Astrocyte (in vitro differentiated cells and primary cell): ENCODE data around the gene PHC3. TPM values are rescaled to one million over a fixed set of nuclear protein-coding genes. Genes with fewer than 3 reads are reported as not detected.

Experiments used
- DNase-seq: peaks from one replicate; pipeline ENCODE4 v3.0.0-alpha.2; 2010; ENCODE audit warnings: low read depth
- FAIRE-seq: peaks from 2 replicates; lab custom pipeline; 2011; peaks lifted over from hg19 to GRCh38; lab: Jason Lieb, UNC
- H2AFZ ChIP-seq: 2 replicates; pipeline ENCODE4 v1.6.0; 2012; ENCODE audit warnings: low read depth, low read length, inconsistent platforms
- H3K27ac ChIP-seq: 2 replicates; pipeline ENCODE4 v1.5.1; 2011; ENCODE audit warnings: low read depth, low read length, inconsistent platforms
- H3K27me3 ChIP-seq: 2 replicates; pipeline ENCODE4 v1.6.0; 2011; ENCODE audit warnings: low read length, inconsistent platforms; ENCODE audit not compliant: insufficient read depth
- H3K36me3 ChIP-seq: 2 replicates; pipeline ENCODE4 v1.5.1; 2011; ENCODE audit warnings: low read length, inconsistent platforms; ENCODE audit not compliant: insufficient read depth
- H3K4me1 ChIP-seq: 2 replicates; pipeline ENCODE4 v1.5.1; 2011; ENCODE audit warnings: low read length, inconsistent platforms; ENCODE audit not compliant: insufficient read depth
- H3K4me2 ChIP-seq: 2 replicates; pipeline ENCODE4 v1.6.0; 2012; ENCODE audit warnings: low read length, inconsistent platforms
- H3K4me3 ChIP-seq: 2 replicates; pipeline ENCODE4 v1.5.1; 2011; ENCODE audit warnings: low read depth, mild to moderate bottlenecking, low read length, inconsistent platforms; ENCODE audit not compliant: insufficient read depth
- H3K79me2 ChIP-seq: 2 replicates; pipeline ENCODE4 v1.6.0; 2012; ENCODE audit warnings: mild to moderate bottlenecking, low read length, inconsistent platforms; ENCODE audit not compliant: insufficient read depth
- H3K9ac ChIP-seq: 2 replicates; pipeline ENCODE4 v1.6.0; 2012; ENCODE audit warnings: mild to moderate bottlenecking, low read length, inconsistent platforms
- H3K9me3 ChIP-seq: 2 replicates; pipeline ENCODE4 v1.5.1; 2012; ENCODE audit warnings: low read depth, mild to moderate bottlenecking, low read length, inconsistent platforms; ENCODE audit not compliant: insufficient read depth
- H4K20me1 ChIP-seq: 2 replicates; pipeline ENCODE4 v1.6.0; 2012; ENCODE audit warnings: low read length, inconsistent platforms; ENCODE audit not compliant: insufficient read depth
- H3K27ac Mint-ChIP-seq: one replicate; pipeline ENCODE4 v1.8.0; 2021; ENCODE audit warnings: mild to moderate bottlenecking, mixed read lengths; ENCODE audit not compliant: unreplicated experiment
- H3K27me3 Mint-ChIP-seq: one replicate; pipeline ENCODE4 v1.8.0; 2021; ENCODE audit warnings: low read depth, mixed read lengths; ENCODE audit not compliant: unreplicated experiment
- H3K36me3 Mint-ChIP-seq: one replicate; pipeline ENCODE4 v1.8.0; 2021; ENCODE audit warnings: low read depth, mixed read lengths; ENCODE audit not compliant: unreplicated experiment
- H3K4me1 Mint-ChIP-seq: one replicate; pipeline ENCODE4 v1.8.0; 2021; ENCODE audit warnings: low read depth, mixed read lengths; ENCODE audit not compliant: unreplicated experiment
- H3K4me3 Mint-ChIP-seq: one replicate; pipeline ENCODE4 v1.8.0; 2021; ENCODE audit warnings: mild to moderate bottlenecking, moderate library complexity, mixed read lengths; ENCODE audit not compliant: unreplicated experiment
- H3K9me3 Mint-ChIP-seq: one replicate; pipeline ENCODE4 v1.8.0; 2021; ENCODE audit warnings: mild to moderate bottlenecking, mixed read lengths; ENCODE audit not compliant: unreplicated experiment
- CTCF ChIP-seq: IDR thresholded peaks from 2 replicates; pipeline ENCODE4 v1.5.1; 2011; ENCODE audit warnings: low read depth, mild to moderate bottlenecking, inconsistent platforms, low read length, moderate library complexity; ENCODE audit not compliant: insufficient read depth
- EZH2 ChIP-seq: IDR thresholded peaks from 2 replicates; pipeline ENCODE4 v1.6.1; 2012; ENCODE audit warnings: mild to moderate bottlenecking, low read length, inconsistent platforms; ENCODE audit not compliant: insufficient read depth
- total RNA-seq: library from RNA; stranded (reverse); gene quantifications from 2 replicates; pipeline ENCODE4 v1.2.1, GENCODE V29; 2021

PHC3 gene
- total RNA-seq, 1 donor from 2014 or later, result 40.8 TPM

- Histone ChIP-seq H3K79me2 (no peaks in the 10 kb centered on the region), H3K4me3 (no peak overlapping the region), H2AFZ (no peak overlapping the region), H3K9ac (no peak overlapping the region), H3K4me1 (peaks cover 3% of the 10 kb centered on the region), H3K9me3 (no peaks in the 10 kb centered on the region), H3K4me2 (no peak overlapping the region), H4K20me1 (no peaks in the 10 kb centered on the region), H3K27me3 (peaks cover 28% of the 10 kb centered on the region), H3K27ac (no peak overlapping the region), H3K36me3 (no peaks in the 10 kb centered on the region)
- Mint-ChIP-seq H3K27ac (no peak overlapping the region), H3K36me3 (no peaks in the 10 kb centered on the region), H3K4me3 (no peak overlapping the region), H3K9me3 (peaks cover 2% of the 10 kb centered on the region), H3K4me1 (no peaks in the 10 kb centered on the region), H3K27me3 (peaks cover 24% of the 10 kb centered on the region)
- FAIRE-seq, result no peak
- DNase-seq, result no peak
- TF ChIP-seq CTCF, result no peak
Observed at GRCh38 chr3:170043506-170043905, 138.0 kb downstream of the PHC3 start.

- no peak overlapping the region for H3K4me3 Mint-ChIP-seq
- H3K27ac Mint-ChIP-seq, result no peak overlapping the region
Observed at GRCh38 chr3:170040418-170040817, 141.1 kb downstream of the PHC3 start.

More at GRCh38 chr3:170040418-170040817, 141.1 kb downstream of the PHC3 start:
- Histone ChIP-seq H3K4me1 (peaks cover 9% of the 10 kb centered on the region), H4K20me1 (no peaks in the 10 kb centered on the region), H3K9ac (no peak overlapping the region), H3K36me3 (no peaks in the 10 kb centered on the region), H3K4me2 (no peak overlapping the region), H3K9me3 (no peaks in the 10 kb centered on the region), H3K4me3 (no peak overlapping the region), H3K27ac (no peak overlapping the region), H3K79me2 (no peaks in the 10 kb centered on the region), H3K27me3 (peaks cover 38% of the 10 kb centered on the region), H2AFZ (no peak overlapping the region)
- Mint-ChIP-seq H3K9me3 (peaks cover 2% of the 10 kb centered on the region), H3K4me1 (peaks cover 2% of the 10 kb centered on the region), H3K27me3 (peaks cover 34% of the 10 kb centered on the region), H3K36me3 (no peaks in the 10 kb centered on the region)
- FAIRE-seq (no peak), DNase-seq (no peak)
- TF ChIP-seq EZH2 (peak; percentile 47), CTCF (no peak)
